Panc1 (cell line): ENCODE measurements around the gene ARHGEF12. TPM values are rescaled to one million over a fixed set of nuclear protein-coding genes. Genes with fewer than 3 reads are reported as not detected.

Source experiments
- ATAC-seq: fragments of 200-7000 bp; cut with Tn5 transposase; 2 replicates; pipeline ENCODE4 v1.9.1; 2020; ENCODE audit warnings: mild to moderate bottlenecking, moderate library complexity
- BruUV-seq: library from RNA; stranded (reverse); fragments of 400-500 nt; replicated peaks from 2 replicates; lab custom pipeline; 2021; lab: Mats Ljungman, UMichigan
- CTCF ChIA-PET: fragments of 300-600 bp; sonication (Branson Sonifier 250); formaldehyde crosslinking; loops from one replicate; lab custom pipeline; 2022; ENCODE audit warnings: antibody characterized with exemption; lab: Charles Lee
- POLR2A ChIA-PET: fragments of 300-600 bp; sonication (Branson Sonifier 250); formaldehyde crosslinking; loops from one replicate; lab custom pipeline; 2022; ENCODE audit warnings: antibody characterized with exemption; lab: Charles Lee
- DNase-seq: peaks from one replicate; pipeline ENCODE4 v3.0.0-alpha.2; 2010; ENCODE audit warnings: low read depth, low spot score
- H3K27ac ChIP-seq: 2 replicates; pipeline ENCODE4 v1.5.1; 2011; ENCODE audit warnings: mild to moderate bottlenecking, low read length, inconsistent platforms
- H3K27me3 ChIP-seq: fragments of 200-500 bp; sonication (Bioruptor generic); 2 replicates; pipeline ENCODE4 v1.6.0; 2014; ENCODE audit warnings: low read length, inconsistent platforms; ENCODE audit not compliant: control insufficient read depth, insufficient read depth
- H3K36me3 ChIP-seq: fragments of 200-500 bp; sonication (Bioruptor generic); 2 replicates; pipeline ENCODE4 v1.5.1; 2014; ENCODE audit warnings: inconsistent platforms, mild to moderate bottlenecking, low read length, moderate library complexity; ENCODE audit not compliant: control insufficient read depth, insufficient read depth
- H3K4me1 ChIP-seq: 2 replicates; pipeline ENCODE4 v1.5.1; 2011; ENCODE audit warnings: inconsistent platforms, mild to moderate bottlenecking, low read length, moderate library complexity; ENCODE audit not compliant: control insufficient read depth, insufficient read depth
- H3K4me3 ChIP-seq, 2 experiments: 2 replicates each; pipeline ENCODE4 v1.5.1; 2011 to 2012; ENCODE audit warnings: low read depth in 2 of 2, low read length in 2 of 2, mild to moderate bottlenecking in 2 of 2, inconsistent platforms in 1 of 2, moderate library complexity in 1 of 2
- H3K9me3 ChIP-seq: fragments of 200-500 bp; sonication (Bioruptor generic); 2 replicates; pipeline ENCODE4 v1.5.1; 2014; ENCODE audit warnings: low read depth, mild to moderate bottlenecking, inconsistent platforms, low read length, moderate library complexity; ENCODE audit not compliant: control insufficient read depth, insufficient read depth
- POLR2AphosphoS5 ChIP-seq: IDR thresholded peaks from 2 replicates; pipeline ENCODE4 v1.6.1; 2012; ENCODE audit warnings: mild to moderate bottlenecking, low read depth, low read length, moderate library complexity
- SIN3A ChIP-seq: IDR thresholded peaks from 2 replicates; pipeline ENCODE4 v1.6.1; 2012; ENCODE audit warnings: low read depth, mild to moderate bottlenecking, low read length, moderate library complexity, borderline replicate concordance; ENCODE audit not compliant: insufficient read depth
- TCF7L2 ChIP-seq: IDR thresholded peaks from 2 replicates; pipeline ENCODE4 v1.6.1; 2011; ENCODE audit warnings: mild to moderate bottlenecking, low read depth, low read length, inconsistent platforms
- in situ Hi-C: cut with HindIII; loops from 2 replicates; pipeline ENCODE4 v1.10.0; 2016; ENCODE audit warnings: low sequenced_read_pairs, low pct_unique_long_range_greater_than_20kb
- intact Hi-C: fragments of 100-400 bp; cut with micrococcal nuclease; formaldehyde crosslinking; loops from one replicate; pipeline ENCODE4 v1.10.0; 2022; ENCODE audit not compliant: unreplicated experiment
- total RNA-seq: library from RNA; stranded (reverse); gene quantifications from one replicate; pipeline ENCODE4 v1.2.1, GENCODE V29; 2021; ENCODE audit not compliant: unreplicated experiment
- TF ChIP-seq, protein P1 (sequence below): fragments of 450-650 bp; IDR thresholded peaks from 2 replicates; pipeline ENCODE4 v1.5.1; 2017; ENCODE audit warnings: mild to moderate bottlenecking
- TF ChIP-seq, protein P2 (sequence below), 2 experiments: IDR thresholded peaks; 2 replicates each; pipeline ENCODE4 v1.6.1; 2011 to 2012; ENCODE audit warnings: low read depth in 2 of 2, control low read depth in 1 of 2, low read length in 1 of 2, mild to moderate bottlenecking in 1 of 2, moderate library complexity in 1 of 2; ENCODE audit not compliant: insufficient read depth in 1 of 2

The ARHGEF12 gene
- total RNA-seq, 1 experiment from 2014 or later, result 182 TPM

DNA sequence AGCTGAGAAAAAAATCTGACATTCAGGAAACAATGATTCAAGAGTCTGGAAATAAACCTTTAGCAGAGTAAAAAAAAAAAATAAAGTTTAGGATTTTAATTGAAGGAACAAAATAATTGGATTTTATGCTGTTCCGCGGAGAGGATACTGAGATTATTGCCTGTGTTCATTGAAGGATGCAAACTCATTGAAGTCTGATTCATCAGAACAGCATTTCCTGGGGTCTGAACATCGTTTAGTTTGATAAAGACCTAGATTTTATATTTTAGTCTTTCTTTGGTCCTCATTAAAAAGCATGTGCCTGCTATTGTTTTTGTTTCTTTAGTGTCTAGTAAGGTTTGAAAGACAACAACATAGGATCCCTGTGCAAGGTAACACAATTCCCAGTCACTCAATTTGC, 6.7 kb upstream of the ARHGEF12 start:
- Histone ChIP-seq H3K27ac (peak overlapping the region; percentile 98), H3K9me3 (no peaks in the 10 kb centered on the region), H3K4me3 (no peak overlapping the region), H3K36me3 (peaks cover 17% of the 10 kb centered on the region), H3K27me3 (no peaks in the 10 kb centered on the region), H3K4me1 (peaks cover 77% of the 10 kb centered on the region)
- POLR2A ChIA-PET, result interaction anchor here (0.6 kb wide), 1 partner anchor 164 kb away, joined by 4 read pairs; no protein-coding TSS in a partner anchor
- intact Hi-C loops (no loop called here), in situ Hi-C loops (no loop called here)
- no peak for DNase-seq
- no TSS peak for BruUV-seq
- ATAC-seq, result no peak
- TF ChIP-seq POLR2AphosphoS5 (no peak), TCF7L2 (no peak), SIN3A (no peak)
- TF ChIP-seq, protein P1, sequence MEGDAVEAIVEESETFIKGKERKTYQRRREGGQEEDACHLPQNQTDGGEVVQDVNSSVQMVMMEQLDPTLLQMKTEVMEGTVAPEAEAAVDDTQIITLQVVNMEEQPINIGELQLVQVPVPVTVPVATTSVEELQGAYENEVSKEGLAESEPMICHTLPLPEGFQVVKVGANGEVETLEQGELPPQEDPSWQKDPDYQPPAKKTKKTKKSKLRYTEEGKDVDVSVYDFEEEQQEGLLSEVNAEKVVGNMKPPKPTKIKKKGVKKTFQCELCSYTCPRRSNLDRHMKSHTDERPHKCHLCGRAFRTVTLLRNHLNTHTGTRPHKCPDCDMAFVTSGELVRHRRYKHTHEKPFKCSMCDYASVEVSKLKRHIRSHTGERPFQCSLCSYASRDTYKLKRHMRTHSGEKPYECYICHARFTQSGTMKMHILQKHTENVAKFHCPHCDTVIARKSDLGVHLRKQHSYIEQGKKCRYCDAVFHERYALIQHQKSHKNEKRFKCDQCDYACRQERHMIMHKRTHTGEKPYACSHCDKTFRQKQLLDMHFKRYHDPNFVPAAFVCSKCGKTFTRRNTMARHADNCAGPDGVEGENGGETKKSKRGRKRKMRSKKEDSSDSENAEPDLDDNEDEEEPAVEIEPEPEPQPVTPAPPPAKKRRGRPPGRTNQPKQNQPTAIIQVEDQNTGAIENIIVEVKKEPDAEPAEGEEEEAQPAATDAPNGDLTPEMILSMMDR, result no peak
- TF ChIP-seq, protein P2, sequence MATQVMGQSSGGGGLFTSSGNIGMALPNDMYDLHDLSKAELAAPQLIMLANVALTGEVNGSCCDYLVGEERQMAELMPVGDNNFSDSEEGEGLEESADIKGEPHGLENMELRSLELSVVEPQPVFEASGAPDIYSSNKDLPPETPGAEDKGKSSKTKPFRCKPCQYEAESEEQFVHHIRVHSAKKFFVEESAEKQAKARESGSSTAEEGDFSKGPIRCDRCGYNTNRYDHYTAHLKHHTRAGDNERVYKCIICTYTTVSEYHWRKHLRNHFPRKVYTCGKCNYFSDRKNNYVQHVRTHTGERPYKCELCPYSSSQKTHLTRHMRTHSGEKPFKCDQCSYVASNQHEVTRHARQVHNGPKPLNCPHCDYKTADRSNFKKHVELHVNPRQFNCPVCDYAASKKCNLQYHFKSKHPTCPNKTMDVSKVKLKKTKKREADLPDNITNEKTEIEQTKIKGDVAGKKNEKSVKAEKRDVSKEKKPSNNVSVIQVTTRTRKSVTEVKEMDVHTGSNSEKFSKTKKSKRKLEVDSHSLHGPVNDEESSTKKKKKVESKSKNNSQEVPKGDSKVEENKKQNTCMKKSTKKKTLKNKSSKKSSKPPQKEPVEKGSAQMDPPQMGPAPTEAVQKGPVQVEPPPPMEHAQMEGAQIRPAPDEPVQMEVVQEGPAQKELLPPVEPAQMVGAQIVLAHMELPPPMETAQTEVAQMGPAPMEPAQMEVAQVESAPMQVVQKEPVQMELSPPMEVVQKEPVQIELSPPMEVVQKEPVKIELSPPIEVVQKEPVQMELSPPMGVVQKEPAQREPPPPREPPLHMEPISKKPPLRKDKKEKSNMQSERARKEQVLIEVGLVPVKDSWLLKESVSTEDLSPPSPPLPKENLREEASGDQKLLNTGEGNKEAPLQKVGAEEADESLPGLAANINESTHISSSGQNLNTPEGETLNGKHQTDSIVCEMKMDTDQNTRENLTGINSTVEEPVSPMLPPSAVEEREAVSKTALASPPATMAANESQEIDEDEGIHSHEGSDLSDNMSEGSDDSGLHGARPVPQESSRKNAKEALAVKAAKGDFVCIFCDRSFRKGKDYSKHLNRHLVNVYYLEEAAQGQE (IDR thresholded peaks at IDR 0.05; ENCODE audit: insufficient read depth in 1 of 2, low read depth in 2 of 2, low read length in 1 of 2), result no peak
- CTCF ChIA-PET, result no interaction called here

DNA sequence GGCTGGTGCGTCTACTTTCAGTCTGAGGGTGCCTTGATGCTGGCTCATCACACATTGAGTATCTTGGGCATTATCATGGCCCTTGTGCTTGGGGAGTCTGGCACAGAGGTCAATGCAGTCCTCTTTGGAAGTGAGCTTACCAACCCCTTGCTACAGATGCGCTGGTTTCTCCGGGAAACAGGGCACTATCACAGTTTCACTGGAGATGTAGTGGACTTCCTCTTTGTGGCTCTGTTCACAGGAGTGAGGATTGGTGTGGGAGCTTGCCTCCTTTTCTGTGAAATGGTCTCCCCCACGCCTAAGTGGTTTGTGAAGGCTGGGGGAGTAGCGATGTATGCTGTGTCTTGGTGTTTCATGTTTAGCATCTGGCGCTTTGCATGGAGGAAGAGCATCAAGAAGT, 6.2 kb upstream of the ARHGEF12 start:
- Histone ChIP-seq H3K9me3 (no peaks in the 10 kb centered on the region), H3K27ac (peak overlapping the region; percentile 98), H3K36me3 (peaks cover 17% of the 10 kb centered on the region), H3K4me3 (no peak overlapping the region), H3K27me3 (no peaks in the 10 kb centered on the region), H3K4me1 (peaks cover 76% of the 10 kb centered on the region)
- no peak for DNase-seq
- POLR2A ChIA-PET, result no interaction called here
- no peak for TF ChIP-seq POLR2AphosphoS5
- TF ChIP-seq, protein P2 (IDR thresholded peaks at IDR 0.05; ENCODE audit: insufficient read depth in 1 of 2, low read depth in 2 of 2, low read length in 1 of 2), result no peak
- no peak for TF ChIP-seq SIN3A
- intact Hi-C loops, result no loop called here
- ATAC-seq, result no peak
- CTCF ChIA-PET, result no interaction called here
- no TSS peak for BruUV-seq
- in situ Hi-C loops, result no loop called here
